Colonic mucosa (tissue), 4 donors: ENCODE data around the gene DHRSX. TPM values are rescaled to one million over a fixed set of nuclear protein-coding genes. Genes with fewer than 3 reads are reported as not detected.
A peak's percentile ranks its signal among the peaks of the same experiment; 100 is the strongest.
"Not testable (repeated sequence)": the region's sequence is repeated elsewhere in the genome, so short reads cannot be mapped to it uniquely, and the experiment has no call there.

Experiments
- DNase-seq: peaks from one replicate; pipeline ENCODE4 v3.0.0-alpha.2; 2020
- H3K27ac ChIP-seq: fragments of 200-600 bp; one replicate; pipeline ENCODE4 v1.8.0; 2021
- H3K27me3 ChIP-seq: fragments of 200-600 bp; one replicate; pipeline ENCODE4 v1.8.0; 2021
- H3K36me3 ChIP-seq: fragments of 200-600 bp; one replicate; pipeline ENCODE4 v1.8.0; 2021
- H3K4me1 ChIP-seq: fragments of 200-600 bp; one replicate; pipeline ENCODE4 v1.8.0; 2021; ENCODE audit warnings: mild to moderate bottlenecking
- H3K4me3 ChIP-seq: fragments of 200-600 bp; one replicate; pipeline ENCODE4 v1.8.0; 2021
- H3K9ac ChIP-seq, 2 donors: one replicate each; pipeline ENCODE4 v1.7.0; 2013; ENCODE audit warnings: control low read depth in 2 of 2, low read depth in 2 of 2, low read length in 2 of 2
- H3K9me3 ChIP-seq: fragments of 200-600 bp; one replicate; pipeline ENCODE4 v1.8.0; 2021
- CTCF ChIP-seq: fragments of 200-600 bp; IDR thresholded peaks from one replicate; pipeline ENCODE4 v1.8.0; 2022; ENCODE audit warnings: antibody characterized with exemption, mild to moderate bottlenecking
- intact Hi-C: fragments of 100-400 bp; cut with DNase I; formaldehyde crosslinking; loops from one replicate; pipeline ENCODE4 v1.14.1; 2022
- total RNA-seq, 2 donors: library from RNA; stranded (reverse); fragmentation: NEBNext Ultra II Directional in 1 of 2; extraction: Animal tissue kit (Norgen Biotek cat#: 25700) in 1 of 2; gene quantifications; one replicate each; pipeline ENCODE4 v1.2.1, GENCODE V29; 2021
- donor health status: healthy.
- donor health status: DM: no; HTN: no; CAD: no.
- donor health status: DM: no; HTN: no; CAD: no.

DHRSX gene
- total RNA-seq, 2 donors from 2014 or later = 28.6 to 43.3 TPM

DNA sequence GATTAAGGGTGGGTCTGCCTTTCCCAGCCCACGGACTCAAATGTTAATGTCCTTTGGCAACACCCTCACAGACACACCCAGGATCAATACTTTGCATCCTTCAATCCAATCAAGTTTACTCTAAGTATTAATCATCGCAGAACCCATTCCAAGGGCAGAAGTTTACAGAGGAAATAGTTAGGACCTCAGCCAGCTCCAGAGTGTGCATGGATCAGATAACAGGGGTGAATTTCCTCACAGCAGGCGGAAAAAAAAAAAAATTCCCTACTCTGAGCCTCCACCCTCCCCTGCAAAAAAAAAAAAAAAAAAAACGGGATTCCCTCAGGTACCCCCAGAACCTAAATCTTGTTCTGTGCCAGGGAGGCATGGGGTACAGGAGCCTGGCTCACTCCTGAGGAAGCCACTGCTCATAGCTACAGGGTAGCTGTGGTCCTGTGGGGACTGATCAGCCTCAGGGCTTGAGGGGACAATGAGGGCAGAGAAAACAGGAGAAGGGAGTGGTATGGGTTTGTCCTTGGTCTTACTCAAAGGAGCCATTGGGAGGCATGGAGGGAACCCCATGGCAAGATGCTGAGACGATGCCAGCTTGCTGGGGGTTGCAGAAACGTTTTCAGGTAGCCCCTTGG, 113.0 kb downstream of the DHRSX start:
- no peak overlapping the region for H3K9ac ChIP-seq

DNA sequence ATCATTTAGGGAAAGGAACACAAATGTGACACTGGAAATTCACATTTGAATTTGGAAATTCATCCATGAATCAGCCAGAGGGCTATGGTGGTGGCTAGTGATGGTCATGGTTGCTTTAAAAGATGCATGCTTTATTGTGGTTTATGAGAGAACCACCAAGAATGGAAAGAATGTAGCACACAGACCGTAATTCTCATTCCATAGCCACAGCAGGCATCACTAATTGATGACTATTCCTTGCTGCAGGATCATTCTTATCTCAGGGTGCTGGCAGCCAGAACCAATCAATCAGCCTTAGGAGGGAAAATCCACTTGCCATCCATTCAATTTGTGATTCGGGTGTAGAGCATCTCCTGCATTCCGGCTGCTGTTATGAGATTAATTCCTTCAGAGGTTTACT, 115.6 kb downstream of the DHRSX start:
- intact Hi-C loops = no loop called here
- no peak for TF ChIP-seq CTCF
- H3K27ac ChIP-seq = no peak overlapping the region
- H3K9me3 ChIP-seq = no peaks in the 10 kb centered on the region
- no peak overlapping the region for H3K4me3 ChIP-seq
- H3K9ac ChIP-seq = no peak overlapping the region
- H3K36me3 ChIP-seq = no peaks in the 10 kb centered on the region
- H3K27me3 ChIP-seq = no peaks in the 10 kb centered on the region
- no peaks in the 10 kb centered on the region for H3K4me1 ChIP-seq
- no peak for DNase-seq

More for the DNA sequence above, 113.0 kb downstream of the DHRSX start:
- H3K4me1 ChIP-seq = no peaks in the 10 kb centered on the region
- H3K4me3 ChIP-seq = no peak overlapping the region
- no peak overlapping the region for H3K27ac ChIP-seq
- TF ChIP-seq CTCF = no peak
- H3K9me3 ChIP-seq = no peaks in the 10 kb centered on the region
- intact Hi-C loops = no loop called here
- no peaks in the 10 kb centered on the region for H3K27me3 ChIP-seq
- no peaks in the 10 kb centered on the region for H3K36me3 ChIP-seq
- DNase-seq = no peak

DNA sequence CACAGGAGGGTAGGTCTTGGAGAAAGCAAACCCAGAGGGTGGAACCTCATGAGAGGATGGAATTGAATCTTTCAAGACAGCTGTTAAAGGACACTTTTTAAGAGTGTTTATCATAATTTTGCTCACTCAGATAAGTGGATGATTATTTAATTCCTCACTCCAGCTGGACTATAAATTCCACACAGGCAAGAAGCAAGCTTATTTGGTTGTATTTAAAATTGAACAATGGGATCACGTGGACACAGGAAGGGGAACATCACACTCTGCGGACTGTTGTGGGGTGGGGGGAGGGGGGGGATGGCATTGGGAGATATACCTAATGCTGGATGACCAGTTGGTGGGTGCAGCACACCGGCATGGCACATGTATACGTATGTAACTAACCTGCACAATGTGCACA, 116.3 kb downstream of the DHRSX start:
- Histone ChIP-seq H3K27ac (no peak overlapping the region), H3K4me3 (no peak overlapping the region), H3K27me3 (no peaks in the 10 kb centered on the region), H3K9me3 (no peaks in the 10 kb centered on the region), H3K9ac (peak overlapping the region in 1 of 2 donors; percentile 35), H3K4me1 (no peaks in the 10 kb centered on the region), H3K36me3 (no peaks in the 10 kb centered on the region)
- DNase-seq = no peak
- intact Hi-C loops = no loop called here
- no peak for TF ChIP-seq CTCF

DNA sequence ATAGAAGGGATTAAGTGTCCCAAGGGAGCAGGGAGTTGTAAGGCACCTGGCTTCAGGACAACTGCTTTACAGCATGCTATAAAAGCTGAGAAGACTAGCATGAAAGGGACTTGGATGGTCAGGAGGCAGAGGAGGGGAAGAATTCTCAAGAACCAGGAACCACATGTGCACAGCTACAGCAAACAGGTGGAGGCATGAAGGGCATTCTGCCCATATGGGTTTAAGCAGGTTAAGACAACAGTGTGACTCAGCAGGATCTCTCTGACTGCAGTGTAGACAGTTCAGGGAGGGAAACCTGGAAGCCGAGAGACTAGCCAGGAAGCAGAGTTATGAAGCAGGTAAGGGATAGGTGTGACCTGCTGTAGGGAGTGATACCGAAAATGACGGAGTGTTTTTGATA, 117.0 kb downstream of the DHRSX start:
- Histone ChIP-seq H3K4me3 (no peak overlapping the region), H3K9ac (peak overlapping the region in 1 of 2 donors; percentile 35), H3K36me3 (no peaks in the 10 kb centered on the region), H3K27me3 (no peaks in the 10 kb centered on the region), H3K4me1 (no peaks in the 10 kb centered on the region), H3K9me3 (no peaks in the 10 kb centered on the region), H3K27ac (no peak overlapping the region)
- no peak for TF ChIP-seq CTCF
- DNase-seq = peak; percentile 50
- intact Hi-C loops = no loop called here

- TF ChIP-seq CTCF = no peak
- Histone ChIP-seq H3K9ac (no peak overlapping the region), H3K4me3 (no peak overlapping the region), H3K9me3 (no peaks in the 10 kb centered on the region), H3K36me3 (no peaks in the 10 kb centered on the region), H3K27ac (no peak overlapping the region), H3K4me1 (no peaks in the 10 kb centered on the region), H3K27me3 (no peaks in the 10 kb centered on the region)
- intact Hi-C loops = no loop called here
- no peak for DNase-seq
Measured at GRCh38 chrX:2383144-2383543, 117.6 kb downstream of the DHRSX start.

GRCh38 chrX:2382433-2383048, 118.2 kb downstream of the DHRSX start:
- H3K27me3 ChIP-seq = not testable (repeated sequence)

More at GRCh38 chrX:2382433-2383048, 118.2 kb downstream of the DHRSX start:
- H3K9ac ChIP-seq, H3K27ac ChIP-seq, H3K4me3 ChIP-seq, intact Hi-C loops, H3K4me1 ChIP-seq, H3K9me3 ChIP-seq, DNase-seq, H3K36me3 ChIP-seq: not testable (repeated sequence)
